AG04449 (cell line): ENCODE data around the gene CIAO2B.

Source experiments
- CTCF ChIA-PET: fragments of 350-600 bp; formaldehyde crosslinking; extraction: SDS; loops from one replicate; lab custom pipeline; 2021; ENCODE audit warnings: antibody characterized with exemption; lab: Yijun Ruan, JAX
- POLR2A ChIA-PET: fragments of 400-600, 350-600 bp; formaldehyde crosslinking; extraction: SDS; loops from one replicate; lab custom pipeline; 2020; ENCODE audit warnings: antibody characterized with exemption, inconsistent platforms; lab: Yijun Ruan, JAX
- DNase-seq: peaks from one replicate; pipeline ENCODE4 v3.0.0-alpha.2; 2010; ENCODE audit warnings: low read depth, low spot score
- H3K4me3 ChIP-seq: 2 replicates; pipeline ENCODE4 v1.5.1; 2011; ENCODE audit warnings: low read depth, mild to moderate bottlenecking, control low read depth, low read length
- CTCF ChIP-seq: IDR thresholded peaks from one replicate; pipeline ENCODE4 v1.5.1; 2011; ENCODE audit warnings: mild to moderate bottlenecking, moderate library complexity, low read length, control low read depth, inconsistent platforms; ENCODE audit not compliant: insufficient read depth; ENCODE audit errors: missing control alignments

The CIAO2B gene

DNA sequence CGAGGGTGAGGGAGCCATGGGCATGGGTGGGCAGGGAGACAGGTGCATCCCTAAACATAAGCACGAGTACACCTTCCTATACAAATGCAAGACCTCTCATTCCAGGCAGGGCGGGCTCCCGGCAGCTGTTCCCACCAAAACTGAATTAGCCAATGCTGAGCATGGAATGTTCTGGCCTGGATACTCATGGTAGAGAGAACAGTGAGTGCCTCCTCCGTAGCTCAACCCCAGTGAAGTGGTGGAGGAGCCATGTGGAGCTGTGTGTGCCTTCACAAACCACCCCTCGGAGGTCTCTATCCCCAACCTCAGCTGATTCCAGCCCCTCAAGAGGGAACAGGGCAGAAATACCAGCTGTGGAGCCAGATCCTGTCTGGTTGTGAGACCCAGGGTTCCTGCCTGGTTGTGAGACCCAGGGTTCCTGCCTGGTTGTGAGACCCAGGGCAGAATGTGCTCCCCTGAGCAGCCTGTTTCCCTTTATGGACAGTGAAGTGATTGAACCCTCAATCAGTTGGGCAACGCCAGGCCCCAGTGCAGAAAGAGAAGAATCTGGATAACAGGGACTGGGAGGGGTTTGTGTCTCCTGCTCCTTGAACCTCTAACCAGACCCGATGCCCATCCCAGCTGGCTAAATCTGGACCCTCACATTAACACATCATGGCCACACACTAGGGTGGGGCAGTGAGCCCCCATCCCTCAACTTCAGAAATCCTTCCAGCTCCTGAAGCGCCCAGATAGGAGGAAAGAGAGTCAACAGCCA, 13.1 kb downstream of the CIAO2B start:
- no peak overlapping the region for H3K4me3 ChIP-seq
- ChIA-PET POLR2A (no interaction called here), CTCF (interaction anchor here (0.9 to 15.4 kb wide), 2 partner anchors 19 to 234 kb away, joined by 3 to 350 read pairs; no protein-coding TSS in a partner anchor)
- TF ChIP-seq CTCF, result no peak
- DNase-seq, result no peak

- no peak for DNase-seq
- no peak for TF ChIP-seq CTCF
- no peak overlapping the region for H3K4me3 ChIP-seq
- ChIA-PET CTCF (interaction anchor here (15.4 kb wide), 1 partner anchor 18 kb away, joined by 350 read pairs; no protein-coding TSS in a partner anchor), POLR2A (interaction anchor here (0.8 kb wide), 1 partner anchor 40 kb away, joined by 3 read pairs; the partner anchor contains the start of gene PDP2)
Observed at GRCh38 chr16:66920299-66920590, 14.0 kb downstream of the CIAO2B start.

DNA sequence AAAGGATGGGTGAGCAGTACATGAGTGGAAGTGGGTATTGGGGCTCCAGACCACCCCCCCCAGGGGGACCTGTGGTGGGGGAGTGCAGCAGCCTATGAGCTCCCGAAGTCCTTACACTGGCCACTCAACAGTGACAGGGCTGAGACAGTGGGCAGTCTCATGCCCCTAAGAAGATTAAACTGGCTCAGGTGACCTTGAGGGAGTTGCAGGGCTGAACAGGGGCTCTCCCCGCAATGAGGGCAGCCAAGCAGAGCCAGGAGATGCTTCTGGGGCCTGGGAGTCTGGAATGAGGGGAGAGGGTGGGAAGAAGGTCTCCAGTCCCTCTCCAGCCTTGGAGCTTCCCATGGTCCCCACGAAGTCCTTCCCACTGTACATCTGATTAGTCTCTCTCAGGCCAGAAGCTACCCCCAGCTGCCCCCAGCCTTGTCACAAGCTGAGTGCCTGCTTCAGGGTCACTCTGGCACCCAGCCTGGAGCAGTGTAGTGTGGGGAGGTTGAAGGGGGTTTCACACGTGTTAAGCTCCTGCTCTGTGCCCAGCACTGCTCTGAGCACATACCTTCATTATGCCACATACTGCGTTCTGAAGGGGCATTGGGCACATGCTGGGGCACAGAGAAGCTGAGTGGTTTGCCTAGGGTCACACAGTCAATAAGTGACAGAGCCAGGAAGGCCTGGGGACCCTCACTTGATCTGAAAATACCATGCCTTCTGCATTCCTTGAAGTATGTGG, 14.5 kb downstream of the CIAO2B start:
- no peak for TF ChIP-seq CTCF
- DNase-seq, result no peak
- CTCF ChIA-PET, result interaction anchor here (15.4 kb wide), 1 partner anchor 18 kb away, joined by 350 read pairs; no protein-coding TSS in a partner anchor
- H3K4me3 ChIP-seq, result no peak overlapping the region
- POLR2A ChIA-PET, result interaction anchor here (0.8 kb wide), 1 partner anchor 39 kb away, joined by 3 read pairs; the partner anchor contains the start of gene PDP2

DNA sequence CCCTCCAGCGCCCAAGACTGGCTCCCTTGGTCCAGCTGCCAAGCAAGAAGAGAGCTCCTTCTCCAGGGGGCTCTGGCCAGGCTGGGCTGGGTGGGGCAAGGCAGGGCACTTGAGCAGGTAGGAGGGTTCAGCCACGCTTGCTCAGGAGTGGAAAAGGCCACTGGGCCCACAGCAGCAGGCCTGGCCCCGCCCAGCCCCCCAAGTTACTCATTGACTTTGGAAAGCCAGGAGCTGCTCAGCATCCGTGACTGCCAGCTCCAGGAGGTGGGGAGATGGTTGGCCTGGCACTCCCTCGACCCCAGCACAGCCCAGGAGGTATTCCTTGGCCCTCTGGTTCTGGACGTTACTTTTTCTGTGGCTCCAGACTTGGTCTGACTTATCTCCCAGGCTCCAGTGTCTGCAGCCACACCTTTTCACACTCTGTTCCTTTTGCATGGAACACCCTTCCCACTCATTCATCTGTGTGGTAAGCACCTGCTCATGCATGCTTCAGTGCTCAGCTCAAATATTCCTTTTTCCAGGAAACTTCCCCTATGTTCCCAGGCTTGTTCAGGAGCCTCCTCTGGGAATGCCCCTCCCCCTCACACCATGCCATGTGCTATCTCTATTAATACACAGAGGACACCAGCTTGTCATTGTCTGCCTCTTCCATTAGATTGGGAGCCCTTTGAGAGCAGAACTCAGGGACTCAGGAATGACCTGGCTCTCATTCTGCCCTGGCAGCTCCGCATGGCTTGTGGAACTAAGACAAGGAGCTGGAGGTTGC, 15.2 kb downstream of the CIAO2B start, which contains the start of gene CDH16:
TSS of gene CDH16 (minus strand) at position 83 of the 766 bp plus-strand sequence. CDS start 820 bp downstream, outside the sequence.
- no peak for DNase-seq
- H3K4me3 ChIP-seq, result no peak within 1 kb of the TSS
- ChIA-PET POLR2A (no interaction called here), CTCF (interaction anchor here (1.0 to 15.4 kb wide), 4 partner anchors 8 to 89 kb away, joined by 4 to 350 read pairs (median 8); partner anchors contain the start of genes NAE1 and RRAD)
- no peak for TF ChIP-seq CTCF

GRCh38 chr16:66918355-66918754, 15.8 kb downstream of the CIAO2B start:
- ChIA-PET POLR2A (no interaction called here), CTCF (interaction anchor here (0.7 to 15.4 kb wide), 5 partner anchors 8 to 88 kb away, joined by 3 to 350 read pairs (median 4); partner anchors contain the start of genes NAE1 and RRAD)
- H3K4me3 ChIP-seq, result no peak overlapping the region
- no peak for DNase-seq
- no peak for TF ChIP-seq CTCF
